KMS-11 (cell line): ENCODE measurements around the gene OR10A4.
"Not testable (repeated sequence)": the region's sequence is repeated elsewhere in the genome, so short reads cannot be mapped to it uniquely, and the experiment has no call there.

Experiments
- H2AFZ ChIP-seq: fragments of 200-600 bp; sonication (generic); 2 replicates; pipeline ENCODE4 v1.6.1; 2016; ENCODE audit warnings: antibody characterized with exemption, mixed run types, low read depth
- H3K27ac ChIP-seq: fragments of 200-600 bp; sonication (generic); 2 replicates; pipeline ENCODE4 v1.6.1; 2016; ENCODE audit warnings: mild to moderate bottlenecking, mixed run types
- H3K27me3 ChIP-seq: fragments of 200-600 bp; sonication (generic); 2 replicates; pipeline ENCODE4 v1.6.1; 2017; ENCODE audit warnings: mild to moderate bottlenecking, low read depth, mixed run types, moderate library complexity; ENCODE audit not compliant: insufficient read depth
- H3K36me3 ChIP-seq: fragments of 200-600 bp; sonication (generic); 2 replicates; pipeline ENCODE4 v1.6.1; 2017; ENCODE audit warnings: mild to moderate bottlenecking, mixed run types; ENCODE audit not compliant: insufficient read depth
- H3K4me1 ChIP-seq: fragments of 200-600 bp; sonication (generic); 2 replicates; pipeline ENCODE4 v1.6.1; 2016; ENCODE audit warnings: mild to moderate bottlenecking, low read depth, mixed run types; ENCODE audit not compliant: poor library complexity, severe bottlenecking
- H3K4me2 ChIP-seq: fragments of 200-600 bp; sonication (generic); 2 replicates; pipeline ENCODE4 v1.7.0; 2016; ENCODE audit warnings: mild to moderate bottlenecking, mixed run types
- H3K4me3 ChIP-seq: fragments of 200-600 bp; sonication (generic); IDR thresholded peaks from 2 replicates; pipeline ENCODE4 v1.6.1; 2017; ENCODE audit warnings: low read depth, low read length, mixed read lengths; ENCODE audit not compliant: insufficient read depth
- H3K79me2 ChIP-seq: fragments of 200-600 bp; sonication (generic); 2 replicates; pipeline ENCODE4 v1.6.1; 2016; ENCODE audit warnings: low read depth, mixed run types; ENCODE audit not compliant: insufficient read depth
- H3K9ac ChIP-seq: fragments of 200-600 bp; sonication (generic); 2 replicates; pipeline ENCODE4 v1.6.1; 2016; ENCODE audit warnings: mild to moderate bottlenecking, mixed run types
- H4K20me1 ChIP-seq: fragments of 200-600 bp; sonication (generic); 2 replicates; pipeline ENCODE4 v1.6.1; 2016; ENCODE audit warnings: mild to moderate bottlenecking, mixed run types; ENCODE audit not compliant: insufficient read depth
- TF ChIP-seq, protein P1 (sequence below): fragments of 200-600 bp; sonication (generic); conservative IDR thresholded peaks from 2 replicates; pipeline ENCODE4 v1.6.1; 2017; ENCODE audit warnings: low read depth, mild to moderate bottlenecking, antibody characterized with exemption, low read length, moderate library complexity, mixed read lengths

OR10A4 gene

DNA sequence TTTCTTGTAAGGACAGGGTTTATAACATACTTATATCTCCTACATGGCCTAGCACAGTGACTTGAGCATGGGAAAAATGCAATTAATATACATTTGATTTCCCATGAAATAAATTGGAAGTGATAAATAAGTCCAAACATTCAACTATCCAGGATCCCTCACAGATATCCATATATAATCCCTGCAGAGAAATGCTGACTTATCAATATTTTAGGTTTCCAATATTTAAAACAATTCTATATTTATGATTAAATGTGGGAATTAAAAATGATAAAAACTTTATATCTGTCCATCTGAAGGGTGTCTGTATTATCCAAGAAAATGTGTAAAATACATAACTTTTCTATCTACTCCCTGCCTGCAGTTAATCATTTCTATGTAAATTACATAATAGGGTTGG lies 6.3 kb downstream of the OR10A4 start:
- H2AFZ ChIP-seq = no peak overlapping the region
- no peak overlapping the region for H3K4me2 ChIP-seq
- no peak overlapping the region for H3K9ac ChIP-seq
- H3K36me3 ChIP-seq = no peaks in the 10 kb centered on the region
- no peaks in the 10 kb centered on the region for H3K79me2 ChIP-seq
- H3K4me1 ChIP-seq = no peaks in the 10 kb centered on the region
- no peak overlapping the region for H3K4me3 ChIP-seq
- H4K20me1 ChIP-seq = no peaks in the 10 kb centered on the region
- no peak overlapping the region for H3K27ac ChIP-seq
- TF ChIP-seq, protein P1, sequence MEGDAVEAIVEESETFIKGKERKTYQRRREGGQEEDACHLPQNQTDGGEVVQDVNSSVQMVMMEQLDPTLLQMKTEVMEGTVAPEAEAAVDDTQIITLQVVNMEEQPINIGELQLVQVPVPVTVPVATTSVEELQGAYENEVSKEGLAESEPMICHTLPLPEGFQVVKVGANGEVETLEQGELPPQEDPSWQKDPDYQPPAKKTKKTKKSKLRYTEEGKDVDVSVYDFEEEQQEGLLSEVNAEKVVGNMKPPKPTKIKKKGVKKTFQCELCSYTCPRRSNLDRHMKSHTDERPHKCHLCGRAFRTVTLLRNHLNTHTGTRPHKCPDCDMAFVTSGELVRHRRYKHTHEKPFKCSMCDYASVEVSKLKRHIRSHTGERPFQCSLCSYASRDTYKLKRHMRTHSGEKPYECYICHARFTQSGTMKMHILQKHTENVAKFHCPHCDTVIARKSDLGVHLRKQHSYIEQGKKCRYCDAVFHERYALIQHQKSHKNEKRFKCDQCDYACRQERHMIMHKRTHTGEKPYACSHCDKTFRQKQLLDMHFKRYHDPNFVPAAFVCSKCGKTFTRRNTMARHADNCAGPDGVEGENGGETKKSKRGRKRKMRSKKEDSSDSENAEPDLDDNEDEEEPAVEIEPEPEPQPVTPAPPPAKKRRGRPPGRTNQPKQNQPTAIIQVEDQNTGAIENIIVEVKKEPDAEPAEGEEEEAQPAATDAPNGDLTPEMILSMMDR = no peak
- H3K27me3 ChIP-seq = no peaks in the 10 kb centered on the region

DNA sequence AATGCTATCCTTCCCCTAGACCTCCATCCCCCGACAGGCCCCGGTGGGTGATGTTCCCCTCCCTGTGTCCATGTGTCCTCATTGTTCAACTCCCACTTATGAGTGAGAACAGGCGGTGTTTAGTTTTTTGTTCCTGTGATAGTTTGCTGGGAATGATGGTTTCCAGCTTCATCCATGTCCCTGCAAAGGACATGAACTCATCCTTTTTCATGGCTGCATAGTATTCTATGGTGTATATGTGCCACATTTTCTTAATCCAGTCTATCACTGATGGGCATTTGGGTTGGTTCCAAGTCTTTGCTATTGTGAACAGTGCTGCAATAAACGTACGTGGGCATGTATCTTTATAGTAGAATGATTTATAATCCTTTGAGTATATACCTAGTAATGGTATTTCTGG lies 11.3 kb downstream of the OR10A4 start:
- H2AFZ ChIP-seq, H3K9ac ChIP-seq, H3K4me3 ChIP-seq, H4K20me1 ChIP-seq, H3K4me1 ChIP-seq, H3K27me3 ChIP-seq, H3K27ac ChIP-seq, H3K4me2 ChIP-seq, H3K36me3 ChIP-seq, H3K79me2 ChIP-seq: not testable (repeated sequence)

DNA sequence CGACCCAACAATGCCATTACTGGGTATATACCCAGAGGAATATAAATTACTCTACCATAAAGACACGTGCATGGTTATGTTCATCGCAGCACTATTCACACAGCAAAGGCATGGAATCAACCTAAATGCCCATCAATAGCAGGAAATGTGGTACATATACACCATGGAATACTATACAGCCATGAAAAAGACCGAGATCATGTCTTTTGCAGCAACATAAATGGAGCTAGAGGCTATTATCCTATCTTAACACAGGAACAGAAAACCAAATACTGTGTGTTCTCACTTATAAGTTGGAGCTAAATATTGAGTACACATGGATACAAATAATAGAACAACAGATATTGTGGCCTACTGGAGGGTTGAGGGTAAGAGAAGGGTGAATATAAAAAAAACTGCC lies 12.4 kb downstream of the OR10A4 start:
- Histone ChIP-seq H2AFZ (no peak overlapping the region), H3K4me1 (no peaks in the 10 kb centered on the region), H3K36me3 (no peaks in the 10 kb centered on the region), H3K9ac (no peak overlapping the region), H3K4me3 (no peak overlapping the region), H3K27ac (no peak overlapping the region), H3K79me2 (no peaks in the 10 kb centered on the region), H3K27me3 (no peaks in the 10 kb centered on the region), H4K20me1 (no peaks in the 10 kb centered on the region), H3K4me2 (no peak overlapping the region)
- TF ChIP-seq, protein P1 = no peak

DNA sequence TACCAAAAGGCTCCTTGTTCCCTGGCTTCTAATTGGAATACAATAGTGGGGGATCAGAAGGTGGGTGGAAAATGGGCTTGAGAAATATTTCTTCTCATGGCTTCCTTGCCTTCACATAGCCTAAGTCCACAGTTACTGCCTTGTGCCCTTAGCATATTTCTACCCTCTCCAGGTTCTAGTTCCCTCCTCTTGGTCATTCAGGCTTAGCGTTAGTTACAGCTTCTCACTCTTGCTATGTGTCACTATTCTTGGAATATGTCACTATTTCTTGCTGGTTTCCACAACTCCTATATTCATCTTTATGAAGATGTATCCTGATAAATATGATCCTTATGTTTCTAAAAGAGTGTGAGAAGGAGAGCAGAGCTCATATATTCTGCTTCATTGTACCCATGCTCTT lies 13.4 kb downstream of the OR10A4 start:
- TF ChIP-seq, protein P1 = no peak
- H4K20me1 ChIP-seq = no peaks in the 10 kb centered on the region
- no peak overlapping the region for H3K27ac ChIP-seq
- H3K4me1 ChIP-seq = no peaks in the 10 kb centered on the region
- no peak overlapping the region for H3K4me3 ChIP-seq
- no peak overlapping the region for H3K9ac ChIP-seq
- no peak overlapping the region for H3K4me2 ChIP-seq
- no peaks in the 10 kb centered on the region for H3K36me3 ChIP-seq
- H3K27me3 ChIP-seq = no peaks in the 10 kb centered on the region
- no peaks in the 10 kb centered on the region for H3K79me2 ChIP-seq
- no peak overlapping the region for H2AFZ ChIP-seq

DNA sequence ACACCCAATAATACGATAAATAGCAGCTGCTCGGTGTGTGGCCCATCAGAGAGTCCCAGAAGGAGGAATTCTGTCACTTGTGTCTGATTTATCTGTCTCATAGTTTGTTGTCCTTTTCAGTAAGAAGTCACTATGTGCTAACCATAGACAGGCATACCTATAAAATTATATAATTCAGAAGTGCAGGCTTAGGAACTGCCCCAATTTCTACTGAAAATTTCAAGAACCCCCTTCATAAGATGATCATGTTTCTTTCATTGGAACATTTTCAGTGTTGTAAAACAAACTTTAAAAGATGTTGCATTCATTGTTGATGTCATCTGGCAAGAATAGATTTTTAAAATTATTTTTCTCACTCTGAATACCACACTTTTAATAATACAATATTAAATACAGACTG lies 16.0 kb downstream of the OR10A4 start, which contains the start of gene OR2D2:
Gene OR2D2, minus strand, starts transcription at position 101 of the 400 bp plus-strand sequence. Its CDS starts 0 bp downstream, at position 101.
- Histone ChIP-seq H3K4me2 (no peak within 1 kb of the TSS), H3K9ac (no peak within 1 kb of the TSS), H3K4me3 (no peak within 1 kb of the TSS), H2AFZ (no peak within 1 kb of the TSS), H3K27ac (no peak within 1 kb of the TSS), H3K79me2 (no peaks in the 10 kb centered on the region), H4K20me1 (no peaks in the 10 kb centered on the region), H3K27me3 (no peaks in the 10 kb centered on the region), H3K36me3 (no peaks in the 10 kb centered on the region), H3K4me1 (no peaks in the 10 kb centered on the region)
- TF ChIP-seq, protein P1 = no peak
